ENCODE results near the gene SLC25A28.
"Not testable (repeated sequence)": the region's sequence is repeated elsewhere in the genome, so short reads cannot be mapped to it uniquely, and the experiment has no call there.

Gene SLC25A28

GRCh38 chr10:99619090-99619800 lies 994 bp downstream of the SLC25A28 start:
- no peak overlapping the region for H2AFZ ChIP-seq (ENCODE audit: low read depth, low read length)
- no peaks in the 10 kb centered on the region for H3K27me3 ChIP-seq (ENCODE audit: insufficient read depth, low read length)
- no peaks in the 10 kb centered on the region for H3K36me3 ChIP-seq (ENCODE audit: insufficient read depth, low read length)
- peak overlapping the region; percentile 76 for H3K4me3 ChIP-seq (ENCODE audit: low read length)
- H3K9me3 ChIP-seq (ENCODE audit: low read length): no peaks in the 10 kb centered on the region
- H3K4me1 ChIP-seq (ENCODE audit: insufficient read depth, low read length): peaks cover 29% of the 10 kb centered on the region

DNA sequence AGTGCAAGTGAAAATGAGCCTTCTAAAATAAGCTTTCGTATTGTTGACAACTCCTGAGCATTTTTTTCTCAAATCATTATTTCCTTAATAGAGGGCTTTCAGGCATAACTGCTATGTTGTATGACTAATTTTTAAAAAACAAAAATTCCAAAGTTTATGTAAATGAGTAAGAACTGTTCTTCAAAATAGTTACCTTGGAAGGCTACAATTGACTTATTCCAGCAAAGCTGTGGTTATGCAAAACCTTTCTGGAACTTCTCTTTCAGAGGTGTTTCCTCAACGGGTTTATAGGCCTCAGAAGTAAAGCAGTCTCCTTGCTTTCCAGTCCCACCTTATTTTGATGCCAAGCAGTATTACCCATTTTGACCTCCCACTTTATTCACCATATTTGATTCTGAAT lies 2.5 kb downstream of the SLC25A28 start:
- H3K9me3 ChIP-seq (ENCODE audit: low read length): no peaks in the 10 kb centered on the region
- H3K4me3 ChIP-seq (ENCODE audit: low read length): peak overlapping the region; percentile 11
- H3K27me3 ChIP-seq (ENCODE audit: insufficient read depth, low read length): no peaks in the 10 kb centered on the region
- H3K36me3 ChIP-seq (ENCODE audit: insufficient read depth, low read length): peaks cover 6% of the 10 kb centered on the region
- peaks cover 29% of the 10 kb centered on the region for H3K4me1 ChIP-seq (ENCODE audit: insufficient read depth, low read length)
- H2AFZ ChIP-seq (ENCODE audit: low read depth, low read length): no peak overlapping the region

GRCh38 chr10:99615426-99615825 lies 4.8 kb downstream of the SLC25A28 start:
- H3K36me3 ChIP-seq (ENCODE audit: insufficient read depth, low read length): peaks cover 16% of the 10 kb centered on the region
- H2AFZ ChIP-seq (ENCODE audit: low read depth, low read length): no peak overlapping the region
- H3K9me3 ChIP-seq (ENCODE audit: low read length): no peaks in the 10 kb centered on the region
- H3K4me3 ChIP-seq (ENCODE audit: low read length): no peak overlapping the region
- peaks cover 21% of the 10 kb centered on the region for H3K4me1 ChIP-seq (ENCODE audit: insufficient read depth, low read length)
- H3K27me3 ChIP-seq (ENCODE audit: insufficient read depth, low read length): no peaks in the 10 kb centered on the region

GRCh38 chr10:99612167-99612831 lies 7.9 kb downstream of the SLC25A28 start:
- H3K36me3 ChIP-seq (ENCODE audit: insufficient read depth, low read length): peaks cover 26% of the 10 kb centered on the region
- no peaks in the 10 kb centered on the region for H3K4me1 ChIP-seq (ENCODE audit: insufficient read depth, low read length)
- H3K4me3 ChIP-seq (ENCODE audit: low read length): no peak overlapping the region
- no peaks in the 10 kb centered on the region for H3K9me3 ChIP-seq (ENCODE audit: low read length)
- H3K27me3 ChIP-seq (ENCODE audit: insufficient read depth, low read length): no peaks in the 10 kb centered on the region
- H2AFZ ChIP-seq (ENCODE audit: low read depth, low read length): no peak overlapping the region

GRCh38 chr10:99611326-99611725 lies 8.9 kb downstream of the SLC25A28 start:
- Histone ChIP-seq H3K27me3 (ENCODE audit: insufficient read depth, low read length) (no peaks in the 10 kb centered on the region), H3K9me3 (ENCODE audit: low read length) (no peaks in the 10 kb centered on the region), H3K4me3 (ENCODE audit: low read length) (no peak overlapping the region), H2AFZ (ENCODE audit: low read depth, low read length) (no peak overlapping the region), H3K4me1 (ENCODE audit: insufficient read depth, low read length) (no peaks in the 10 kb centered on the region), H3K36me3 (ENCODE audit: insufficient read depth, low read length) (peaks cover 26% of the 10 kb centered on the region)

DNA sequence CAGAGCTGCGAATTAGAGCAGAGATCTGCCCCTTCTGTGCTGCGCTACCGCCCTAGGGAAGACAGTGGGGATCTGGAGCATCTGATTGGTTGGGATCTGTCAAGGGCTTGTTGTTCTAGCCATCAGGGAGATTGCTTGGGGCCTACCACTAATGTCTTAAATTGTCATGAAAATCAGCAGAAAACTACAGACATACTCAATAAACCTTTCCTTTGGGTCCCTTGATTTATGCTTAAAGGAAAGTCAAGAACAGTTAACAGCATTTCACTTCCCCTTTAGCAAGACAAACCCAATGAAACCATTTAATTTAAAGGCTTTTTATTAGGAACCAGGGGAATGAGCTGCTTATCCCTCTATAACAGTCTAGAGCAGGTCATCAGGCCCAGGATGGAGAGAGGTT lies 10.0 kb downstream of the SLC25A28 start:
- H3K36me3 ChIP-seq (ENCODE audit: insufficient read depth, low read length): peaks cover 26% of the 10 kb centered on the region
- H3K27me3 ChIP-seq (ENCODE audit: insufficient read depth, low read length): no peaks in the 10 kb centered on the region
- no peak overlapping the region for H2AFZ ChIP-seq (ENCODE audit: low read depth, low read length)
- no peak overlapping the region for H3K4me3 ChIP-seq (ENCODE audit: low read length)
- no peaks in the 10 kb centered on the region for H3K4me1 ChIP-seq (ENCODE audit: insufficient read depth, low read length)
- no peaks in the 10 kb centered on the region for H3K9me3 ChIP-seq (ENCODE audit: low read length)

DNA sequence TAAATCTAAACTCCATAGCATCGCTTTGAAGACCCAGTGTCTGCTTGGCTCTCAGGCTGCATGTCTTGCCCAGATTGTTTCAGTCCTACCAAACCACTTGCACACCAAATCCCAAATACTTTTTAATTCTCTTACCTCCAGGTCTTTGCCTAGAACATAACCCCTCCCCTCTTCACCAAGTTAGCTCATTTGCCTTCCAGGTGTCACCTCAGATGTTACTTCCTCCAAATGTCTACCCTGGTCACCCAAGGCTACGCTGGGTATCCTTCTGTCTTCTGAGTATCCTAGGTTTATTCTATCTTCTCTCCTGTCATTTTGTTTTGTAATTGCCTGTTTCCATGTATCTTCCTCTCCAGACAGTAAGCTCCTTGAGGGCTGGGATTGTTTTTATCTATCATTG lies 11.1 kb downstream of the SLC25A28 start:
- no peaks in the 10 kb centered on the region for H3K27me3 ChIP-seq (ENCODE audit: insufficient read depth, low read length)
- peaks cover 26% of the 10 kb centered on the region for H3K36me3 ChIP-seq (ENCODE audit: insufficient read depth, low read length)
- H3K9me3 ChIP-seq (ENCODE audit: low read length): peaks cover 2% of the 10 kb centered on the region
- H3K4me3 ChIP-seq (ENCODE audit: low read length): no peak overlapping the region
- H2AFZ ChIP-seq (ENCODE audit: low read depth, low read length): no peak overlapping the region
- no peaks in the 10 kb centered on the region for H3K4me1 ChIP-seq (ENCODE audit: insufficient read depth, low read length)

- Histone ChIP-seq H3K4me3 (ENCODE audit: low read length) (no peak overlapping the region), H3K9me3 (ENCODE audit: low read length) (peaks cover 5% of the 10 kb centered on the region), H3K36me3 (ENCODE audit: insufficient read depth, low read length) (peaks cover 10% of the 10 kb centered on the region)
Measured at GRCh38 chr10:99605351-99605750, 14.9 kb downstream of the SLC25A28 start.

GRCh38 chr10:99604862-99605261 lies 15.4 kb downstream of the SLC25A28 start:
- peaks cover 5% of the 10 kb centered on the region for H3K9me3 ChIP-seq (ENCODE audit: low read length)
- H3K4me3 ChIP-seq (ENCODE audit: low read length): no peak overlapping the region
- no peaks in the 10 kb centered on the region for H3K4me1 ChIP-seq (ENCODE audit: insufficient read depth, low read length)
- peaks cover 5% of the 10 kb centered on the region for H3K36me3 ChIP-seq (ENCODE audit: insufficient read depth, low read length)
- no peak overlapping the region for H2AFZ ChIP-seq (ENCODE audit: low read depth, low read length)
- H3K27me3 ChIP-seq (ENCODE audit: insufficient read depth, low read length): peaks cover 6% of the 10 kb centered on the region

More at GRCh38 chr10:99605351-99605750, 14.9 kb downstream of the SLC25A28 start:
- peaks cover 4% of the 10 kb centered on the region for H3K27me3 ChIP-seq (ENCODE audit: insufficient read depth, low read length)
- H2AFZ ChIP-seq (ENCODE audit: low read depth, low read length): no peak overlapping the region
- no peaks in the 10 kb centered on the region for H3K4me1 ChIP-seq (ENCODE audit: insufficient read depth, low read length)

DNA sequence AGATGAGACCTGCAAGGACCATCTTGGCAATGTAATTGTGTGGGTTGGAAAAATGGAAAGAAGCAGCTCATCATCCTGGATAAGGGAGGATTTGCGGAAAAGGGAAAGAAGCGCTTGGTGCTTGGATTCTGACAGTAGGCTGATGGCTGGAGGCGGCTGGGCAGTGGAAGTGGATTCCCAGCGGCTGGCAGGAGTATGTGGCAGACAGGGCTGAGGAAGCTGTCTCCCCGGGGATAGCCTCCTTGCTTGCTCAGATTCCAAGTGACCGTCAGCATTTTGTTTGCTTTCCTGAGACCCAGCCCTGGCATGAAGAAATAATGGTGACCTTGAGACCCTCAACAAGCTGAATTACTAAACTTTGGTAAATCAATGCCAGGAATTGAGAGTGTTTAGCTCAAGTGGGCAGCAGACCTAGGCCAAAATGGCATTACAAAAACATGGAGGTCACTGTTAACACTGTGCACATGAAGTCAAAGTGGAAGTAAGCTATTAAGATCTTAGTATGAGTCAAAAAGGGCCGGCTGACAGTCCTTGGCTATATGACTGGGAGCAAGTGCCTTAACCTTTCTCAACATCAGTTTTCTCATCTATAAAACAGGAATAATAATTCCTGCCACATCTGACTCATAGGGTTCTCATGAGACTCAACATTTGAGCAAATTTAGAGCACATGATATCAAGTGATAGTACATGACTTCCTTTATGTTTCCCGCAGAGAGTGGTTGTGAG lies 21.3 kb downstream of the SLC25A28 start:
- Histone ChIP-seq H3K4me1 (ENCODE audit: insufficient read depth, low read length) (no peaks in the 10 kb centered on the region), H2AFZ (ENCODE audit: low read depth, low read length) (no peak overlapping the region), H3K36me3 (ENCODE audit: insufficient read depth, low read length) (no peaks in the 10 kb centered on the region), H3K9me3 (ENCODE audit: low read length) (peaks cover 2% of the 10 kb centered on the region), H3K27me3 (ENCODE audit: insufficient read depth, low read length) (peaks cover 28% of the 10 kb centered on the region), H3K4me3 (ENCODE audit: low read length) (no peak overlapping the region)

DNA sequence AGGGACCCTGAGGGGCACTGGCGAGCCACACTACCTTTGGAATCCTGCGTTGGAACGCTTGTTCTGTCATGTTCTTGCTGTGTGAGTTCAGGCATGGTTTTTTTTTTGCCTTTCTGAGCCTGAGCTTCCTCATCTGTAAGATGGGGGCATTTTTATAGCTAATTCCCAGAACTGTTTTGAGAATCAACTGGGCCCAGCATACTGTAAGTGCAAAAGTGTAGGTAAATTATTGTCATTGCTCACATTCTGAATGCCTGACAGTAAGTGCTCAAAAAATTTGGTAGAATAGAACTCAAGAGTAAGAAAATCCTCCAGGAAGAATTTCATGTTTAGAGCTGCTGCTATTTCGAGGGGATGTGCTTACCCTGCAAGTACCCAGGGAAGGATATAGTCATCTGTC lies 22.2 kb downstream of the SLC25A28 start:
- Histone ChIP-seq H3K36me3 (ENCODE audit: insufficient read depth, low read length) (no peaks in the 10 kb centered on the region), H3K27me3 (ENCODE audit: insufficient read depth, low read length) (peaks cover 28% of the 10 kb centered on the region), H3K9me3 (ENCODE audit: low read length) (peaks cover 2% of the 10 kb centered on the region), H3K4me1 (ENCODE audit: insufficient read depth, low read length) (no peaks in the 10 kb centered on the region), H3K4me3 (ENCODE audit: low read length) (no peak overlapping the region), H2AFZ (ENCODE audit: low read depth, low read length) (no peak overlapping the region)

- H3K4me3 ChIP-seq (ENCODE audit: low read length); H3K4me1 ChIP-seq (ENCODE audit: insufficient read depth, low read length); H2AFZ ChIP-seq (ENCODE audit: low read depth, low read length); H3K36me3 ChIP-seq (ENCODE audit: insufficient read depth, low read length); H3K9me3 ChIP-seq (ENCODE audit: low read length): not testable (repeated sequence)
- H3K27me3 ChIP-seq (ENCODE audit: insufficient read depth, low read length): peaks cover 28% of the 10 kb centered on the region
Measured at GRCh38 chr10:99596708-99597107, 23.5 kb downstream of the SLC25A28 start.

- Histone ChIP-seq H2AFZ (ENCODE audit: low read depth, low read length) (no peak overlapping the region), H3K4me1 (ENCODE audit: insufficient read depth, low read length) (no peaks in the 10 kb centered on the region), H3K9me3 (ENCODE audit: low read length) (no peaks in the 10 kb centered on the region), H3K4me3 (ENCODE audit: low read length) (no peak overlapping the region), H3K27me3 (ENCODE audit: insufficient read depth, low read length) (peaks cover 24% of the 10 kb centered on the region), H3K36me3 (ENCODE audit: insufficient read depth, low read length) (no peaks in the 10 kb centered on the region)
Measured at GRCh38 chr10:99595770-99596465, 24.3 kb downstream of the SLC25A28 start.
